G401 (cell line): Measurements from ENCODE around the gene CAMK2A. TPM values are rescaled to one million over a fixed set of nuclear protein-coding genes. Genes with fewer than 3 reads are reported as not detected.

ENCODE experiments used
- total RNA-seq: library from RNA; depleted of rRNA; stranded (reverse); fragments of >200 nt; shearing (Covaris generic); gene quantifications from 2 replicates; pipeline ENCODE4 v1.2.3, GENCODE V29; 2014; rRNA removed

CAMK2A gene
- total RNA-seq, 1 experiment from 2014 or later, result 0.31 TPM

Other genes starting within 250 kb of the CAMK2A start
- gene CSF1R, start 203.2 kb downstream of the CAMK2A start, total RNA-seq, result 0.43 and 1.1 TPM in 2 replicates
- 21.0 and 31.1 TPM in 2 replicates for gene PDGFRB, start 133.9 kb downstream of the CAMK2A start, total RNA-seq
- gene CDX1, start 123.0 kb downstream of the CAMK2A start, total RNA-seq, result not detected in 2 replicates
- gene SLC6A7, start 99.7 kb downstream of the CAMK2A start, total RNA-seq, result not detected in 2 replicates
- 89.2 and 100 TPM in 2 replicates for gene ARSI, start 13.1 kb upstream of the CAMK2A start, total RNA-seq
- 78.5 and 94.9 TPM in 2 replicates for gene TCOF1, start 67.9 kb upstream of the CAMK2A start, total RNA-seq
- gene CD74, start 123.1 kb upstream of the CAMK2A start, total RNA-seq, result 118 and 123 TPM in 2 replicates
- 3,973 and 5,195 TPM in 2 replicates for gene RPS14, start 160.0 kb upstream of the CAMK2A start, total RNA-seq
- gene NDST1, start 218.4 kb upstream of the CAMK2A start, total RNA-seq, result 68.1 and 76.0 TPM in 2 replicates